Measurements from ENCODE around the gene CDCA7L. TPM values are rescaled to one million over a fixed set of nuclear protein-coding genes. Genes with fewer than 3 reads are reported as not detected.

Gene CDCA7L
- total and polyA plus RNA-seq, 2 of the 13 experiments (the other 11 are each of a cell fraction or from before 2014, with no cell fraction given): 2.7 to 4.2 TPM

GRCh38 chr7:21965291-21965690 is 19.6 kb upstream of the CDCA7L start:
- in situ Hi-C loops (cut with HindIII; ENCODE audit: extremely low pct_ligation_motif_present, low pct_unique_long_range_greater_than_20kb): no loop called here
- H3K9ac ChIP-seq (ENCODE audit: insufficient read depth, low read depth, low read length): no peak overlapping the region
- no peak overlapping the region for H3K4me2 ChIP-seq (ENCODE audit: low read depth, low read length)
- ATAC-seq: no peak
- no peaks in the 10 kb centered on the region for H3K9me3 ChIP-seq (ENCODE audit: low read length)
- no peaks in the 10 kb centered on the region for H4K20me1 ChIP-seq (ENCODE audit: insufficient read depth, low read length)
- no peak overlapping the region for H2AFZ ChIP-seq (ENCODE audit: low read length)
- H3K27me3 ChIP-seq (ENCODE audit: control insufficient read depth in 1 of 2, insufficient read depth in 2 of 2, low read length in 2 of 2): peaks cover 2 to 24% of the 10 kb centered on the region in 2 experiments; a peak in 4 of 5 replicates
- BruUV-seq (replicated peaks): no TSS peak
- TF ChIP-seq NFAT5 (CRISPR knock-in tag; IDR thresholded peaks at IDR 0.05) (no peak), TEF (CRISPR knock-in tag; IDR thresholded peaks at IDR 0.05) (no peak)
- H3K4me3 ChIP-seq (replicated peaks in 1 of 3; ENCODE audit: insufficient read depth in 1 of 3, low read depth in 2 of 3, low read length in 3 of 3): no peak overlapping the region
- POLR2A ChIA-PET: no interaction called here
- FAIRE-seq: no peak
- DNase-seq (ENCODE audit: low spot score): no peak
- intact Hi-C loops (cut with micrococcal nuclease; ENCODE audit: unreplicated experiment): no loop called here
- H3K79me2 ChIP-seq (ENCODE audit: insufficient read depth, low read length): no peaks in the 10 kb centered on the region
- WGBS (ENCODE audit: low lambda C conversion rate): 6% methylated on average over 1 of the region's 1 CpG
- H3K4me1 ChIP-seq (ENCODE audit: insufficient read depth, low read length): no peaks in the 10 kb centered on the region
- no peaks in the 10 kb centered on the region for H3K36me3 ChIP-seq (replicated peaks in 1 of 2; ENCODE audit: control insufficient read depth in 1 of 2, insufficient read depth in 2 of 2, low read length in 2 of 2)
- CTCF ChIA-PET (ENCODE audit: low intra/inter-chr PET ratio, low total read pairs): no interaction called here
- H3K27ac ChIP-seq (ENCODE audit: extremely low read length, insufficient read depth, low read length): no peak overlapping the region
